HepG2 (cell line): ENCODE measurements around the gene MYLK. TPM values are rescaled to one million over a fixed set of nuclear protein-coding genes. Genes with fewer than 3 reads are reported as not detected.

Source experiments
- ADNP ChIP-seq: sonication (generic); formaldehyde crosslinking; IDR thresholded peaks from 2 replicates; pipeline ENCODE4 v1.4.0; 2020; ENCODE audit warnings: missing genetic modification reagents
- DR1 ChIP-seq: sonication (generic); formaldehyde crosslinking; IDR thresholded peaks from 2 replicates; pipeline ENCODE4 v1.8.0; 2021; ENCODE audit warnings: mild to moderate bottlenecking, missing genetic modification reagents, inconsistent platforms
- ELK4 ChIP-seq: sonication (generic); formaldehyde crosslinking; IDR thresholded peaks from 2 replicates; pipeline ENCODE4 v1.9.0; 2021; ENCODE audit warnings: missing genetic modification reagents, borderline replicate concordance
- FOXK1 ChIP-seq: sonication (generic); formaldehyde crosslinking; IDR thresholded peaks from 2 replicates; pipeline ENCODE4 v1.4.0; 2020; ENCODE audit warnings: low read depth, missing genetic modification reagents, borderline replicate concordance
- IKZF1 ChIP-seq: fragments of 450-650 bp; IDR thresholded peaks from 2 replicates; pipeline ENCODE4 v1.7.1; 2016
- ISX ChIP-seq: sonication (generic); formaldehyde crosslinking; conservative IDR thresholded peaks from 2 replicates; pipeline ENCODE4 v1.5.0; 2020; ENCODE audit warnings: missing genetic modification reagents
- LBX2 ChIP-seq: sonication (generic); formaldehyde crosslinking; IDR thresholded peaks from 2 replicates; pipeline ENCODE4 v1.5.0; 2020; ENCODE audit warnings: missing genetic modification reagents, mild to moderate bottlenecking, borderline replicate concordance
- MED13 ChIP-seq: sonication (generic); formaldehyde crosslinking; IDR thresholded peaks from 2 replicates; pipeline ENCODE4 v1.5.0; 2020; ENCODE audit warnings: missing genetic modification reagents
- MNT ChIP-seq: fragments of 450-650 bp; IDR thresholded peaks from 2 replicates; pipeline ENCODE4 v1.6.1; 2016
- MYC ChIP-seq: sonication (generic); formaldehyde crosslinking; IDR thresholded peaks from 2 replicates; pipeline ENCODE4 v1.9.0; 2021; ENCODE audit warnings: missing genetic modification reagents, borderline replicate concordance
- NCOA5 ChIP-seq: sonication (generic); formaldehyde crosslinking; IDR thresholded peaks from 2 replicates; pipeline ENCODE4 v1.4.0; 2020; ENCODE audit warnings: missing genetic modification reagents
- NFKBIZ ChIP-seq: IDR thresholded peaks from 2 replicates; pipeline ENCODE4 v1.6.1; 2018; ENCODE audit warnings: missing genetic modification reagents, missing compliant biosample characterization
- PLSCR1 ChIP-seq: sonication (generic); formaldehyde crosslinking; IDR thresholded peaks from 2 replicates; pipeline ENCODE4 v1.5.0; 2020; ENCODE audit warnings: missing genetic modification reagents, mild to moderate bottlenecking, borderline replicate concordance
- PPARG ChIP-seq: conservative IDR thresholded peaks from 2 replicates; pipeline ENCODE4 v1.6.1; 2016; ENCODE audit warnings: missing biosample characterization, missing genetic modification reagents
- PRPF4 ChIP-seq: fragments of 200-400 bp; formaldehyde crosslinking; IDR thresholded peaks from 2 replicates; pipeline ENCODE4 v1.6.1; 2016; ENCODE audit warnings: low read length, low read depth; ENCODE audit not compliant: poor library complexity, severe bottlenecking
- RAD51 ChIP-seq: fragments of 450-650 bp; IDR thresholded peaks from 2 replicates; pipeline ENCODE4 v1.6.1; 2016; ENCODE audit warnings: borderline replicate concordance
- RNF2 ChIP-seq: fragments of 450-650 bp; conservative IDR thresholded peaks from 2 replicates; pipeline ENCODE4 v1.6.1; 2016; ENCODE audit warnings: low read depth
- SNAPC5 ChIP-seq: sonication (generic); formaldehyde crosslinking; IDR thresholded peaks from 2 replicates; pipeline ENCODE4 v1.8.1; 2023; ENCODE audit warnings: mild to moderate bottlenecking, missing genetic modification reagents, borderline replicate concordance
- SP2 ChIP-seq: sonication (generic); formaldehyde crosslinking; IDR thresholded peaks from 2 replicates; pipeline ENCODE4 v1.5.1; 2020; ENCODE audit warnings: mild to moderate bottlenecking, missing genetic modification reagents
- SRSF1 ChIP-seq: fragments of 200-400 bp; formaldehyde crosslinking; optimal IDR thresholded peaks from 2 replicates; pipeline ENCODE3; 2017; ENCODE audit warnings: mild to moderate bottlenecking, low read depth, low read length, moderate library complexity
- SRSF4 ChIP-seq: fragments of 200-400 bp; formaldehyde crosslinking; IDR thresholded peaks from one replicate; pipeline ENCODE4 v1.6.1; 2018; ENCODE audit warnings: mild to moderate bottlenecking, low read depth, low read length, moderate library complexity; ENCODE audit not compliant: poor library complexity, severe bottlenecking
- TCF7L2 ChIP-seq: IDR thresholded peaks from 2 replicates; pipeline ENCODE4 v1.6.1; 2011; ENCODE audit warnings: mild to moderate bottlenecking, low read depth, low read length, moderate library complexity
- ZFP1 ChIP-seq: IDR thresholded peaks from 2 replicates; pipeline ENCODE4 v1.6.1; 2016
- ZFP90 ChIP-seq: sonication (generic); formaldehyde crosslinking; IDR thresholded peaks from 2 replicates; pipeline ENCODE4 v1.8.0; 2022; ENCODE audit warnings: missing genetic modification reagents, mild to moderate bottlenecking, inconsistent platforms, borderline replicate concordance
- ZMAT5 ChIP-seq: sonication (generic); formaldehyde crosslinking; IDR thresholded peaks from 2 replicates; pipeline ENCODE4 v1.5.0; 2020; ENCODE audit warnings: mild to moderate bottlenecking, low read depth, missing genetic modification reagents, borderline replicate concordance
- ZNF180 ChIP-seq: sonication (generic); formaldehyde crosslinking; IDR thresholded peaks from 2 replicates; pipeline ENCODE4 v1.4.0; 2020; ENCODE audit warnings: low read depth, missing genetic modification reagents, borderline replicate concordance
- ZNF33A ChIP-seq: sonication (generic); formaldehyde crosslinking; IDR thresholded peaks from 2 replicates; pipeline ENCODE4 v1.5.1; 2020; ENCODE audit warnings: missing genetic modification reagents, mild to moderate bottlenecking, moderate library complexity, borderline replicate concordance
- ZNF430 ChIP-seq: sonication (generic); formaldehyde crosslinking; IDR thresholded peaks from 2 replicates; pipeline ENCODE4 v1.9.0; 2021; ENCODE audit warnings: mild to moderate bottlenecking, missing genetic modification reagents
- ZNF446 ChIP-seq: sonication (generic); formaldehyde crosslinking; IDR thresholded peaks from 2 replicates; pipeline ENCODE4 v1.5.0; 2020; ENCODE audit warnings: mild to moderate bottlenecking, missing genetic modification reagents
- polyA plus RNA-seq, 8 experiments: library from polyadenylated mRNA; depleted of rRNA in 3 of 8; stranded (reverse) in 7 of 8; unstranded in 1 of 8; fragments of >200 nt; fragmentation: Illumina TruSeq in 4 of 8; extraction: Trizol in 4 of 8; gene quantifications; 2 replicates each; pipeline versions ENCODE4 v1.2.1 to v1.2.3, GENCODE V29; 2011 to 2016; ENCODE audit warnings: low read depth in 4 of 8, missing spikeins in 1 of 8, mixed read lengths in 1 of 8; ENCODE audit not compliant: insufficient read depth in 1 of 8
- total RNA-seq, 5 experiments: library from RNA; depleted of rRNA; stranded (reverse); fragments of >200 nt; fragmentation: Illumina TruSeq; extraction: Trizol; gene quantifications; 2 replicates each; pipeline ENCODE4 v1.2.3, GENCODE V29; 2016; ENCODE audit warnings: low read depth in 1 of 5

MYLK gene
- total and polyA plus RNA-seq, 2 of the 13 experiments (the other 11 are each of a cell fraction or from before 2014, with no cell fraction given), result 10.6 to 34.9 TPM

- TF ChIP-seq MNT, result no peak
- peak; percentile 97 for TF ChIP-seq ZFP1
- no peak for TF ChIP-seq PRPF4
- no peak for TF ChIP-seq SRSF4
- TF ChIP-seq NFKBIZ (CRISPR knock-in tag), result peak; percentile 96
- no peak for TF ChIP-seq ZNF446 (CRISPR knock-in tag)
- 0 out of 2 replicates have a peak, but pooled peaks have one; percentile 57 for TF ChIP-seq ZNF430 (CRISPR knock-in tag)
- TF ChIP-seq IKZF1, result no peak
- TF ChIP-seq ZNF180, result no peak
- no peak for TF ChIP-seq RNF2
- TF ChIP-seq ELK4 (CRISPR knock-in tag), result no peak
- TF ChIP-seq ISX, result no peak
- TF ChIP-seq ADNP (CRISPR knock-in tag), result no peak
- TF ChIP-seq RAD51, result no peak
- no peak for TF ChIP-seq SNAPC5 (CRISPR knock-in tag)
- no peak for TF ChIP-seq SRSF1
- TF ChIP-seq PPARG (CRISPR knock-in tag), result peak; percentile 80
- TF ChIP-seq TCF7L2, result 0 out of 2 replicates have a peak, but pooled peaks have one; percentile 17
- no peak for TF ChIP-seq MED13 (CRISPR knock-in tag)
- no peak for TF ChIP-seq ZMAT5 (CRISPR knock-in tag)
- TF ChIP-seq DR1 (CRISPR knock-in tag), result no peak
- TF ChIP-seq SP2 (CRISPR knock-in tag), result no peak
- no peak for TF ChIP-seq LBX2 (CRISPR knock-in tag)
- peak; percentile 71; the same call in 1 of the 2 replicates for TF ChIP-seq FOXK1 (CRISPR knock-in tag)
- TF ChIP-seq PLSCR1 (CRISPR knock-in tag), result no peak
- no peak for TF ChIP-seq ZFP90 (CRISPR knock-in tag)
- TF ChIP-seq ZNF33A (CRISPR knock-in tag), result no peak
- TF ChIP-seq NCOA5 (CRISPR knock-in tag), result no peak
- TF ChIP-seq MYC (CRISPR knock-in tag), result no peak
Observed at GRCh38 chr3:123605789-123606234, 278.3 kb downstream of the MYLK start (continued).
